Left lung (tissue), 14 donors: ENCODE data around the gene CISTR. TPM values are rescaled to one million over a fixed set of nuclear protein-coding genes. Genes with fewer than 3 reads are reported as not detected.

Experiments
- ATAC-seq: fragments of 200-7000 bp; cut with Tn5 transposase; one replicate; pipeline ENCODE4 v1.9.1; 2020; ENCODE audit warnings: moderate library complexity
- DNase-seq, 4 donors: peaks; one replicate each; pipeline ENCODE4 v3.0.0-alpha.2; 2013 to 2020
- H3K27ac ChIP-seq, 2 donors: fragments of 200-600 bp; sonication (generic) in 1 of 2; one replicate each; pipeline versions ENCODE4 v1.5.0 to v1.8.0; 2020 to 2021
- H3K27me3 ChIP-seq, 2 donors: fragments of 200-600 bp; sonication (generic) in 1 of 2; one replicate each; pipeline versions ENCODE4 v1.5.0 to v1.8.0; 2020 to 2021
- H3K36me3 ChIP-seq, 2 donors: fragments of 200-600 bp; sonication (generic) in 1 of 2; one replicate each; pipeline versions ENCODE4 v1.5.0 to v1.8.0; 2020 to 2021
- H3K4me1 ChIP-seq, 2 donors: fragments of 200-600 bp; one replicate each; pipeline ENCODE4 v1.8.0; 2021
- H3K4me3 ChIP-seq, 2 donors: fragments of 200-600 bp; sonication (generic) in 1 of 2; one replicate each; pipeline versions ENCODE4 v1.5.0 to v1.8.0; 2020 to 2021; ENCODE audit warnings: mild to moderate bottlenecking in 1 of 2
- H3K9me3 ChIP-seq, 2 donors: fragments of 200-600 bp; sonication (generic) in 1 of 2; one replicate each; pipeline versions ENCODE4 v1.5.0 to v1.8.0; 2020 to 2021
- intact Hi-C, 2 donors: fragments of 100-400 bp; cut with DNase I; formaldehyde crosslinking; loops; one replicate each; pipeline versions ENCODE4 v1.11.2 to v1.14.2; 2022
- long read RNA-seq, 12 donors: library from polyadenylated mRNA in 2 of 12; unstranded in 2 of 12; transcript quantifications; one replicate each; pipeline ENCODE4 v2.0.0 and lab custom pipeline, GENCODE V29; 2019 to 2026
- polyA plus RNA-seq, 6 donors: library from polyadenylated mRNA; unstranded; fragments of 120-200 nt; gene quantifications; one replicate each; pipeline ENCODE4 v1.2.1, GENCODE V29; 2013; ENCODE audit not compliant: insufficient read length in 6 of 6
- total RNA-seq, 2 donors: library from RNA; stranded (reverse); fragmentation: NEBNext Ultra II Directional; extraction: Animal tissue kit (Norgen Biotek cat#: 25700); gene quantifications; one replicate each; pipeline ENCODE4 v1.2.1, GENCODE V29; 2021
- TF ChIP-seq, protein P1 (sequence below), 2 donors: fragments of 200-600 bp; sonication (generic) in 1 of 2; IDR thresholded peaks; one replicate each; pipeline versions ENCODE4 v1.5.0 to v1.8.0; 2021; ENCODE audit warnings: antibody characterized with exemption in 2 of 2
- donor health status: DM: no; HTN: yes; CAD: no.
- donor health status: DM: no; HTN: no; CAD: no.

Gene CISTR
- total RNA-seq = not detected
- polyA plus RNA-seq = not detected
- long read RNA-seq, donor 1 = 0 reads
- long read RNA-seq, donor 2 = 0 reads
- long read RNA-seq, donor 3 = 0 reads
- long read RNA-seq, donor 4 = 0 reads
- long read RNA-seq, donor 5 = 0 reads
- long read RNA-seq, donor 6 = 0 reads
- long read RNA-seq, donor 7 = 0 reads
- long read RNA-seq, donor 8 = 0 reads
- long read RNA-seq, donor 9 = 0 reads
- long read RNA-seq, donor 10 = 0 reads
- long read RNA-seq, donor 11 = 0 reads
- long read RNA-seq, donor 12 = 0 reads

DNA sequence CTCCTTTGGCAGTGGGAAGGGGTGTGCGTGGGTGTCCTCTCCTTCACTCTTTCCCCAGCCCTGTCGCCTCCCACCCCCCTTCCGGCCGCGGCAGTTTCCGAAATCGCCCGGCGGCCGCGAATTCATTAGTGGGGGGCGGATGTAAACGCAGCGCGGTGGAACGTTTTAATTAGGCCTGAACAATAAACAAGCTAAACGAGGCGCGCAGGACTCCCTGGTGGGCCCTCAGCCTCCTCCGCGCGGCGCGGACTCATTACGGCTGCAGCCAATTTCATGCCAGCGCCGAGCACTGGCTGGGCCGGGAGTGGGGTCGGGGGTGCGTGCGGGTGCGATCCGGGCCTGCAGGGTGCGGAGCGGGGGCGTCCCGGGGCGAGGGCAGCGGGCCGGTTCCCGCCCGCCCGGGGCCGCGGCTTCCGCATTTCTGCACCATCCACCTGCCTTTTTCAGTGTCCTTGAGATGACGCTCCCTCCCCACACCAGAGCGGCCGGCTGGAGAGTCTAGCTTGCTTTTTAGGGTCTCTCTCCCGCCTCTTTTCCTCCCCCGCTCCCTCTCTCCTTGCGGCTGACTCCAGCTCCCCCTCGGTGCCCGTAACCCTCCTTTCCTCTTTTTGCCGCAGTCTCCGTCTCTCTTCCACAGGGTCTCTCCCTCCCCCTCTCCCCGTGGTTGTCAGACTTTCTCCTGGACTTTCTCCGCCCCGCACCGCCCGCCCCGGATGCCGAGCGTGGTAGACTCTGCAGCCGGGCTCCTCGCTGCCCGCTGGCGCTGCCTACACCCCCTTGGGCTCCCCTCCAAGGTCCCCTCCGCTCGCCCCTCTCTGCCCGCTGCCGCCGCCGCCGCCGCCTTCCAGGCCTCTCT lies at the start of gene CISTR:
Gene CISTR (minus strand): TSS at position 644 of the 856 bp plus-strand sequence.
- peaks cover 15 to 29% of the 10 kb centered on the region in 2 donors for H3K4me1 ChIP-seq
- TF ChIP-seq, protein P1, sequence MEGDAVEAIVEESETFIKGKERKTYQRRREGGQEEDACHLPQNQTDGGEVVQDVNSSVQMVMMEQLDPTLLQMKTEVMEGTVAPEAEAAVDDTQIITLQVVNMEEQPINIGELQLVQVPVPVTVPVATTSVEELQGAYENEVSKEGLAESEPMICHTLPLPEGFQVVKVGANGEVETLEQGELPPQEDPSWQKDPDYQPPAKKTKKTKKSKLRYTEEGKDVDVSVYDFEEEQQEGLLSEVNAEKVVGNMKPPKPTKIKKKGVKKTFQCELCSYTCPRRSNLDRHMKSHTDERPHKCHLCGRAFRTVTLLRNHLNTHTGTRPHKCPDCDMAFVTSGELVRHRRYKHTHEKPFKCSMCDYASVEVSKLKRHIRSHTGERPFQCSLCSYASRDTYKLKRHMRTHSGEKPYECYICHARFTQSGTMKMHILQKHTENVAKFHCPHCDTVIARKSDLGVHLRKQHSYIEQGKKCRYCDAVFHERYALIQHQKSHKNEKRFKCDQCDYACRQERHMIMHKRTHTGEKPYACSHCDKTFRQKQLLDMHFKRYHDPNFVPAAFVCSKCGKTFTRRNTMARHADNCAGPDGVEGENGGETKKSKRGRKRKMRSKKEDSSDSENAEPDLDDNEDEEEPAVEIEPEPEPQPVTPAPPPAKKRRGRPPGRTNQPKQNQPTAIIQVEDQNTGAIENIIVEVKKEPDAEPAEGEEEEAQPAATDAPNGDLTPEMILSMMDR (IDR thresholded peaks at IDR 0.05) = no peak
- ATAC-seq (peak; percentile 61), DNase-seq (peak in 2 of 4 donors; percentile 47 to 88)
- no peaks in the 10 kb centered on the region for H3K36me3 ChIP-seq
- H3K4me3 ChIP-seq = peak within 1 kb of the TSS; percentile 24 to 42
- intact Hi-C loops = no loop called here
- no peak within 1 kb of the TSS for H3K27ac ChIP-seq
- H3K27me3 ChIP-seq = peaks cover 43 to 81% of the 10 kb centered on the region in 2 donors
- no peaks in the 10 kb centered on the region for H3K9me3 ChIP-seq

DNA sequence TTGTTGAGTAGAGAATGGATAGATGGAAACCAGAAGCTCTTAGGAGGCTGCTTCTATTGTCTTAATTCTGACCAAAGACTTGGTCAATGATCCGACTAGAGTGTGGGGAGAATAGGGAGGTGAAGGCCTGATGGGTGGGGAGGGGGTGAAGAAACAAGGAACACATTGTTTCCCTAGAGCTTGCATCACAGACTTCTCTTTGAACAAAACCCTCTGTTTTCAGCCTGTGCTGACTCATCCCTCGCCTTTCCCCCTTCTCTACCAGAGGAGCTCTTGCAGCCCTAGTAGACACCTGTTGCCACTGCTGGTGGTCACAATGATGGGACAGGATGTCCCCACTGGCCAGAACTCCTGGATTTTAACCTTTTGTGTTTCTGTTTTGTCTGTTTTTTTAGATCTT lies 46.8 kb upstream of the CISTR start:
- no peaks in the 10 kb centered on the region for H3K36me3 ChIP-seq
- TF ChIP-seq, protein P1 (IDR thresholded peaks at IDR 0.05) = no peak
- H3K27me3 ChIP-seq = peaks cover 7 to 71% of the 10 kb centered on the region in 2 donors
- ATAC-seq = no peak
- intact Hi-C loops = no loop called here
- H3K9me3 ChIP-seq = no peaks in the 10 kb centered on the region
- H3K27ac ChIP-seq = no peak overlapping the region
- H3K4me1 ChIP-seq = no peaks in the 10 kb centered on the region
- no peak overlapping the region for H3K4me3 ChIP-seq
- no peak for DNase-seq

DNA sequence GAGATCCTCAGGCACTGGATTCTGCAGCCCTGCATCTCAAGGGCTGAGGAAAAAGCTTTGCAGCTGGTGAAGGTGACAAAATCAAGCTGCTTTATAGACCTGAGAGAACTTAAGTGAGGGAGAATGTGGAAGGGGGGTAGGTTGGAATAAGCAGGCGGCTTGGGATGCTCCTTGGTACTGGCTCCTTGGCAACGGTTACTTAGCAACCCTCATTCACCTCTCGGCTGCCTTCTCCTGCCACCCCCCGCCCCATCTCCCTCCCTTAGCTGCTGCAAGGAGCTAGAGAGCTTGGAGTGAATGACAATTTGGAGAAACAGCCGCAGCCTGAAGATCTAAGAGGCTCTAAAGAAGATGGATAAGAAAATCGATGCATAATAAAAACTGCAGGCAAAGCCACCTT lies 44.1 kb upstream of the CISTR start:
- DNase-seq (no peak), ATAC-seq (no peak)
- TF ChIP-seq, protein P1 (IDR thresholded peaks at IDR 0.05) = no peak
- H3K9me3 ChIP-seq = no peaks in the 10 kb centered on the region
- H3K27me3 ChIP-seq = peaks cover 7 to 64% of the 10 kb centered on the region in 2 donors
- intact Hi-C loops = no loop called here
- H3K4me1 ChIP-seq = no peaks in the 10 kb centered on the region
- no peak overlapping the region for H3K4me3 ChIP-seq
- no peaks in the 10 kb centered on the region for H3K36me3 ChIP-seq
- no peak overlapping the region for H3K27ac ChIP-seq

DNA sequence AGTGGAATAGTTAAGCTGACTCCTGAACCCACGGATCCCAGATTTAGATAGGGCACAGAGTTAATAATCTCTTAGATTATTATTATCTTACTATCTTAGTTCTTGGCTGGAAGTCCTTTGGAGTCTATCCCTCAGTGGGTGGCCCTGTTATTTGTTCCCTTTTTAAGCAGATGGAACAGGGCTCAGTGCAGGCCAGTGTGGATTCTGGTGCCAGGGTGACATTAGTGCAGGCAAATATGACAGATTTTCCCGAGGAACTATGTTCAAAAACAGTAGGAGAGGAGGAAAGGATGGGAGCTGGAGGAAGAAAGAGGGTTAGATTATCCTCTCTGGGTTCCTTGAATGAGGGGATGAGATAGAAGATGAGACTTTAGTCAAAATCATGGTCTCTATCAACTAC lies 41.4 kb upstream of the CISTR start:
- TF ChIP-seq, protein P1 (IDR thresholded peaks at IDR 0.05) = no peak
- no peak overlapping the region for H3K4me3 ChIP-seq
- no peak for DNase-seq
- no peak overlapping the region for H3K27ac ChIP-seq
- intact Hi-C loops = no loop called here
- no peaks in the 10 kb centered on the region for H3K4me1 ChIP-seq
- H3K9me3 ChIP-seq = no peaks in the 10 kb centered on the region
- no peaks in the 10 kb centered on the region for H3K36me3 ChIP-seq
- no peak for ATAC-seq
- peaks cover 7 to 73% of the 10 kb centered on the region in 2 donors for H3K27me3 ChIP-seq

DNA sequence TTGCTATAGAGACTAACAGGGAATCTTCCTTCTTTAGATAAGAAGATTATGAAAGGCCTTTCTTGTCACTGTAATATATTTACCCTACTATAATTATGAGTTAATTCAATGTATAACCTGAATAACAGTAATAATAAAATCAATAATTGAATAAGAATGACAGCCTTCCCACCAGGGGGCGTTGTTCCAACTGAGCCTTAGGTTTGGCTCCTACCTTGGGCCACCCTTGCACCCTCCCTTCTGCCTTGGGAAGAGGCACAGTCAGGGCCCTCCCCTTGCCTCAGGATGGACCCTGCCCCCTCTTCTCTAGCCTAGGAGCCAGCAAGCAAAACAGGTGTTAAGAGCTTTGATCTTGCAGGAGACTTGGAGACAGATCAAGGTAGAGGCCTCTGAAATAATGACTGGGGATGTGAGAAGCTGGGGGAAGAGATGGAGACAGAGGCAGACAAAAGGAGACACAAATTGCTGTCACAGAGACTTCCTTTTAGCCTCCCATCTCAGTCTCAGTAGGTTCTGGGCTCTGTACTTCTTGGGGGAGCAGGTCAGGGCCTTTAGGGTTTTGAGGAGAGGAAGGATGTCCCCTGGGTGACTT lies 40.1 kb upstream of the CISTR start:
- Histone ChIP-seq H3K36me3 (no peaks in the 10 kb centered on the region), H3K27me3 (peaks cover 7 to 79% of the 10 kb centered on the region in 2 donors), H3K9me3 (no peaks in the 10 kb centered on the region), H3K4me1 (no peaks in the 10 kb centered on the region), H3K4me3 (no peak overlapping the region), H3K27ac (no peak overlapping the region)
- TF ChIP-seq, protein P1 (IDR thresholded peaks at IDR 0.05) = no peak
- intact Hi-C loops = no loop called here
- no peak for DNase-seq
- no peak for ATAC-seq
